ENCODE data around the gene SCN2B. TPM values are rescaled to one million over a fixed set of nuclear protein-coding genes. Genes with fewer than 3 reads are reported as not detected.

Gene SCN2B
- total RNA-seq, 1 donor from 2014 or later: 0.12 TPM

DNA sequence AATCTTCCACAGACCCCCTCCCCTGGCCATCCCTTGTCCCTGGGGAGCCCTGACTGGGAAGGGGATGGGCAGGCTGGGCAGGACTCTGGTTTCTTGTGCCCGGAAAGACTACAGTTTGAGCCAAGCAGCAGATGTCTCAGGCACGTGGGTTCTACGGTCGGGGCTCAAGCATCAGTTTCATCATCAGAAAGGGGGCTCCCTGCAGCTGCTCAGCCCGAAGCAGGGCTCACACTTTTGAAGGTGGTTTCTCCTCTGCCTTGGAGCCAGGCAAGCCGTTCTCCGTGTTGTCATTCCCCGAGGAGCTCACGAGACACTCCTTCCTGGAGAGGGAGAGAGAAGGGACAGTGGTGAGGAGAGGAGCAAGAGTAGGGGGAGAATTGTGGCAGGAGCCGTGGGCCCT, 39.6 kb downstream of the SCN2B start:
- no peak overlapping the region for H3K4me3 Mint-ChIP-seq (ENCODE audit: unreplicated experiment)
- no peaks in the 10 kb centered on the region for H3K9me3 Mint-ChIP-seq (ENCODE audit: low read depth)
- TF ChIP-seq CTCF (IDR thresholded peaks at IDR 0.05): no peak
- no peak overlapping the region for H3K27ac Mint-ChIP-seq (ENCODE audit: unreplicated experiment)
- peaks cover 44% of the 10 kb centered on the region for H3K27me3 Mint-ChIP-seq (ENCODE audit: low read depth)
- DNase-seq (ENCODE audit: low spot score): no peak
- no peaks in the 10 kb centered on the region for H3K36me3 Mint-ChIP-seq (ENCODE audit: low read depth)
- no peaks in the 10 kb centered on the region for H3K4me1 Mint-ChIP-seq (ENCODE audit: low read depth)

DNA sequence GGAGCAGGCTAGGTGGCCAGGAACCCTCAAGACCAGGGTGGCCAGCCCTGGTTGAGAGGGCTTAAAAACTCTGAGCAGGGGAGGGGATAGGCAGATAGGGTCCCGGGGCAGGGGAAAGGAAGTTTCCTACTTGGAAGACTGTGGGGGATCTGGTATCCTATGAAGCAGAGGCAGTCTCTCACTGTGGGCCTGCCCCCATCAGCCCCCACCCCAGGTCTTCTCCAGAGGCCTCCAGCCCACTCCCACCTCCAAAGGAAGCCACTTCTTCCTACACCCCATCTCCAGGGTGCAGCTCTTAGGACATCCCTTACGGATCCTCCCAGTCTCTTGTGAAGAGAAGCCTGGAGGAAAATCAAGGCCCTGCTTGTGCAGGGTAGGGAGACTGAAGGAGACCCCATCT, 40.1 kb downstream of the SCN2B start:
- H3K27me3 Mint-ChIP-seq (ENCODE audit: low read depth): peaks cover 41% of the 10 kb centered on the region
- no peaks in the 10 kb centered on the region for H3K36me3 Mint-ChIP-seq (ENCODE audit: low read depth)
- no peaks in the 10 kb centered on the region for H3K9me3 Mint-ChIP-seq (ENCODE audit: low read depth)
- no peak for TF ChIP-seq CTCF (IDR thresholded peaks at IDR 0.05)
- H3K4me3 Mint-ChIP-seq (ENCODE audit: unreplicated experiment): no peak overlapping the region
- H3K27ac Mint-ChIP-seq (ENCODE audit: unreplicated experiment): no peak overlapping the region
- no peaks in the 10 kb centered on the region for H3K4me1 Mint-ChIP-seq (ENCODE audit: low read depth)
- DNase-seq (ENCODE audit: low spot score): no peak

- Mint-ChIP-seq H3K27ac (ENCODE audit: unreplicated experiment) (no peak overlapping the region), H3K4me3 (ENCODE audit: unreplicated experiment) (no peak overlapping the region), H3K27me3 (ENCODE audit: low read depth) (peaks cover 43% of the 10 kb centered on the region), H3K36me3 (ENCODE audit: low read depth) (no peaks in the 10 kb centered on the region), H3K4me1 (ENCODE audit: low read depth) (no peaks in the 10 kb centered on the region), H3K9me3 (ENCODE audit: low read depth) (no peaks in the 10 kb centered on the region)
- DNase-seq (ENCODE audit: low spot score): no peak
- no peak for TF ChIP-seq CTCF (IDR thresholded peaks at IDR 0.05)
Observed at GRCh38 chr11:118135796-118136165, 40.7 kb downstream of the SCN2B start.

- Mint-ChIP-seq H3K27ac (ENCODE audit: unreplicated experiment) (no peak overlapping the region), H3K4me3 (ENCODE audit: unreplicated experiment) (no peak overlapping the region), H3K9me3 (ENCODE audit: low read depth) (no peaks in the 10 kb centered on the region), H3K27me3 (ENCODE audit: low read depth) (peaks cover 40% of the 10 kb centered on the region), H3K36me3 (ENCODE audit: low read depth) (no peaks in the 10 kb centered on the region), H3K4me1 (ENCODE audit: low read depth) (no peaks in the 10 kb centered on the region)
- no peak for TF ChIP-seq CTCF (IDR thresholded peaks at IDR 0.05)
- no peak for DNase-seq (ENCODE audit: low spot score)
Observed at GRCh38 chr11:118135051-118135795, 41.2 kb downstream of the SCN2B start.

- H3K27ac Mint-ChIP-seq (ENCODE audit: unreplicated experiment): no peak overlapping the region
- no peaks in the 10 kb centered on the region for H3K36me3 Mint-ChIP-seq (ENCODE audit: low read depth)
- DNase-seq (ENCODE audit: low spot score): no peak
- H3K9me3 Mint-ChIP-seq (ENCODE audit: low read depth): no peaks in the 10 kb centered on the region
- no peak overlapping the region for H3K4me3 Mint-ChIP-seq (ENCODE audit: unreplicated experiment)
- H3K27me3 Mint-ChIP-seq (ENCODE audit: low read depth): peaks cover 40% of the 10 kb centered on the region
- no peaks in the 10 kb centered on the region for H3K4me1 Mint-ChIP-seq (ENCODE audit: low read depth)
- TF ChIP-seq CTCF (IDR thresholded peaks at IDR 0.05): no peak
Observed at GRCh38 chr11:118133816-118134215, 42.6 kb downstream of the SCN2B start.

All from chondrocyte (in vitro differentiated cells).